ENCODE measurements around the gene STK4. TPM values are rescaled to one million over a fixed set of nuclear protein-coding genes. Genes with fewer than 3 reads are reported as not detected.

The STK4 gene
- total RNA-seq, 1 donor from 2014 or later, result 34.8 TPM

DNA sequence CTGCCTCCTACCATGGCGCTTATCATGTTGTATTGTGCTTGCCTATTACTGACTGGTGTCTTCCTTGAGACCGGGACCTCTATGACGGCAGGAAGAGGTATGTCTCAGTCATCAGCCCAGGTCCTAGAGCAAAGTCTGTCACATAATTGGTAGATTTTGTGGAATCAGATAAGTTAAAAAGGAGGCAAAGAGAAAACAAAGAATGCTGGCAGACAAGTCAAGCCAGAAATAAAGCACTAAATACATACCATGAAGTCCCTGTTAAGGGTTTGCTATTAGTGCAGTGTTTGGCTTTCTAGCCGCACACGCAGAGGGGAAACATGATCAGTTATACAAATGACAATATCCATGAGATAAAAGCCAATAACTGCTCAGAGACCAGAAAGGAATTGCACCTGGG, 12.1 kb upstream of the STK4 start:
- no peak for FAIRE-seq
- no peak for DNase-seq (ENCODE audit: low read depth)
- no peak overlapping the region for H3K4me3 ChIP-seq (ENCODE audit: low read depth, low read length)
- peaks cover 29% of the 10 kb centered on the region for H3K36me3 ChIP-seq (ENCODE audit: control insufficient read depth, insufficient read depth, low read length)
- no peaks in the 10 kb centered on the region for H3K27me3 ChIP-seq (ENCODE audit: control insufficient read depth, insufficient read depth, low read length)
- TF ChIP-seq, protein P1, sequence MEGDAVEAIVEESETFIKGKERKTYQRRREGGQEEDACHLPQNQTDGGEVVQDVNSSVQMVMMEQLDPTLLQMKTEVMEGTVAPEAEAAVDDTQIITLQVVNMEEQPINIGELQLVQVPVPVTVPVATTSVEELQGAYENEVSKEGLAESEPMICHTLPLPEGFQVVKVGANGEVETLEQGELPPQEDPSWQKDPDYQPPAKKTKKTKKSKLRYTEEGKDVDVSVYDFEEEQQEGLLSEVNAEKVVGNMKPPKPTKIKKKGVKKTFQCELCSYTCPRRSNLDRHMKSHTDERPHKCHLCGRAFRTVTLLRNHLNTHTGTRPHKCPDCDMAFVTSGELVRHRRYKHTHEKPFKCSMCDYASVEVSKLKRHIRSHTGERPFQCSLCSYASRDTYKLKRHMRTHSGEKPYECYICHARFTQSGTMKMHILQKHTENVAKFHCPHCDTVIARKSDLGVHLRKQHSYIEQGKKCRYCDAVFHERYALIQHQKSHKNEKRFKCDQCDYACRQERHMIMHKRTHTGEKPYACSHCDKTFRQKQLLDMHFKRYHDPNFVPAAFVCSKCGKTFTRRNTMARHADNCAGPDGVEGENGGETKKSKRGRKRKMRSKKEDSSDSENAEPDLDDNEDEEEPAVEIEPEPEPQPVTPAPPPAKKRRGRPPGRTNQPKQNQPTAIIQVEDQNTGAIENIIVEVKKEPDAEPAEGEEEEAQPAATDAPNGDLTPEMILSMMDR (IDR thresholded peaks at IDR 0.05; ENCODE audit: insufficient read depth, low read length, severe bottlenecking), result no peak

DNA sequence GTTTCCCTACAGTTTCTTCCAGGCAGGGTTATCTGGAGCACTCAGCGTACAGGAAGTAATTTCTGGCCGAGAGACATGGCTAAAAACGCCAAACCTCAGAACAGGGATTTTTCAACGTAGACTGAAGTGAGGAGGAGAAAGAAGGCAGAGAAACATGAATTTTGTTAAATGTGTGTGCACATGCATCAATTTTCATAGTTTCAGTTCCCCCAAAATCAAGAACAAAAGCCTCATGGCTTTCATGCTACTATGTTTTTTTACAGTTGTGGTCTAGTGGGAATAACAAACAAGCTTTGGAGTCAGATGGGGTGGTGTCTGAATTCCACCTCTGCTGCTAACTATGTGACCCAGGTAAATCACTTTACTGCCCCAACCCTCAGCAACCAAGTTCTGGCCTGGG, 11.0 kb upstream of the STK4 start:
- H3K4me3 ChIP-seq (ENCODE audit: low read depth, low read length), result no peak overlapping the region
- no peak for FAIRE-seq
- H3K27me3 ChIP-seq (ENCODE audit: control insufficient read depth, insufficient read depth, low read length), result no peaks in the 10 kb centered on the region
- H3K36me3 ChIP-seq (ENCODE audit: control insufficient read depth, insufficient read depth, low read length), result peaks cover 28% of the 10 kb centered on the region
- TF ChIP-seq, protein P1 (IDR thresholded peaks at IDR 0.05; ENCODE audit: insufficient read depth, low read length, severe bottlenecking), result no peak
- DNase-seq (ENCODE audit: low read depth), result no peak

DNA sequence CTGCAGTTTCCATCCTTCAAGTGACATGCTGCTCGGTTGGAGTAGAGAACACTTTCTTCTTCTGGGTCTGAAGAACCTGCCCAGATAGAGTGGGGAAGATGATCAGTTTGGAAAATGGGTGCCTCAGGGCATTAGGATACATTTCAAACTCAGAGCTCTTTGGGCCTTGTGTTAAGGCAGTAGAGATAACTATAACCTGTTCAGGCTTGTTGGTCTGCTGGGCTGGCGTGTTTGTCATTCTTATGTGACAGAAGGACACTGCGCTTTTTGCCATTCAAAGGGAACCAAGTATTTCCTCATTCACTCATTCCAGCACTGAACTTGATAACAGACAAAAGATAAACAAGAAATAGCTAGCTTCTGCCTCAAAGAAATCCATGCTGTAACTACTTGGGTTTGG, 9.9 kb upstream of the STK4 start:
- TF ChIP-seq, protein P1 (IDR thresholded peaks at IDR 0.05; ENCODE audit: insufficient read depth, low read length, severe bottlenecking), result no peak
- H3K4me3 ChIP-seq (ENCODE audit: low read depth, low read length), result no peak overlapping the region
- H3K27me3 ChIP-seq (ENCODE audit: control insufficient read depth, insufficient read depth, low read length), result no peaks in the 10 kb centered on the region
- FAIRE-seq (no peak), DNase-seq (ENCODE audit: low read depth) (peak; percentile 63)
- peaks cover 23% of the 10 kb centered on the region for H3K36me3 ChIP-seq (ENCODE audit: control insufficient read depth, insufficient read depth, low read length)

DNA sequence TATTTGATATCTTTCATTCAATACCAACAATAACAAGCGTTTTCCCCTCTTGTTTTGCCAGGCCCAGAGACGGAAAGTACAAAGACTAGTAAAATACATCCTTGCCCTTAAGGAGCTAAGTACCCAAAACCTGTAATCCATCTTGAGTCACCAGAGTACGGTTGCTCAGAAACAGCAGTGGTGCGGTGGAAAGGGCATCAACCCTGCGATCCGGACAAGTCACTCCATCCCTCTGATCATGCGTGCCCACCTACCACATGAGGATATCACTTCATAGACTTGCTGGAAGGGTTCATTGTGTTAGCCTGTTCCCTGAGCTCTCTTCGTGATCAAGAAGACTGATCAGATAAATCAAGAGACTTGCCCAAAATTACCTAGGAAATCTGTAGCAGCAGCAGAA, 8.0 kb upstream of the STK4 start:
- no peaks in the 10 kb centered on the region for H3K27me3 ChIP-seq (ENCODE audit: control insufficient read depth, insufficient read depth, low read length)
- FAIRE-seq (no peak), DNase-seq (ENCODE audit: low read depth) (no peak)
- H3K4me3 ChIP-seq (ENCODE audit: low read depth, low read length), result no peak overlapping the region
- peaks cover 16% of the 10 kb centered on the region for H3K36me3 ChIP-seq (ENCODE audit: control insufficient read depth, insufficient read depth, low read length)
- TF ChIP-seq, protein P1 (IDR thresholded peaks at IDR 0.05; ENCODE audit: insufficient read depth, low read length, severe bottlenecking), result no peak

DNA sequence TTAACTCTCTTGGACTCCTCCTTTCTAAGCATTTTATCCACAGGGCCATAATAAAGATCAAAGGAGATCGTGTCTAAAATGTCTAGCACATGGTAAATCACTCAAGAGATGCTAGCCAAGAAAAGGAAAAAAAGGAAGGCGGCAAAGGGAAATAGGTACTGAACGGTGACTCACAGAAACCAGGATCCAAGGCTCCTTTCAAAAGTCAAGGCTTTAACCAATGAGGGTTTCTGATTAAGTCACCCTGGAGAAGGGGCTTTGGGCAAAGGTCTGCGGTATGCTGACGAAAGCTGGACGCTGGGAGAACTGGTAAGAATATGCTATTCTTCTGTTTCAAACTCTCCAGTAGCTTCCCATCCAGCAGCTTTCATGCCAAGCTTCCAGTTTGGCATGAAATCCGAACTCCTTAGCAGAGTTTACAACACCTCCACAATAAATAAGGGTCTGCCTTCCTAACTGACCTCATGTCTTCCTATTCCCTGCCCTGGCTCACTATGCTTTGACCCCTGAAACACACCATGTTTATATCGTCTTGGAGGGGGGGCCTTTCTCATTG, 7.2 kb upstream of the STK4 start:
- DNase-seq (ENCODE audit: low read depth) (peak; percentile 73), FAIRE-seq (no peak)
- Histone ChIP-seq H3K36me3 (ENCODE audit: control insufficient read depth, insufficient read depth, low read length) (peaks cover 12% of the 10 kb centered on the region), H3K4me3 (ENCODE audit: low read depth, low read length) (peak overlapping the region; percentile 81), H3K27me3 (ENCODE audit: control insufficient read depth, insufficient read depth, low read length) (no peaks in the 10 kb centered on the region)
- TF ChIP-seq, protein P1 (IDR thresholded peaks at IDR 0.05; ENCODE audit: insufficient read depth, low read length, severe bottlenecking), result no peak

DNA sequence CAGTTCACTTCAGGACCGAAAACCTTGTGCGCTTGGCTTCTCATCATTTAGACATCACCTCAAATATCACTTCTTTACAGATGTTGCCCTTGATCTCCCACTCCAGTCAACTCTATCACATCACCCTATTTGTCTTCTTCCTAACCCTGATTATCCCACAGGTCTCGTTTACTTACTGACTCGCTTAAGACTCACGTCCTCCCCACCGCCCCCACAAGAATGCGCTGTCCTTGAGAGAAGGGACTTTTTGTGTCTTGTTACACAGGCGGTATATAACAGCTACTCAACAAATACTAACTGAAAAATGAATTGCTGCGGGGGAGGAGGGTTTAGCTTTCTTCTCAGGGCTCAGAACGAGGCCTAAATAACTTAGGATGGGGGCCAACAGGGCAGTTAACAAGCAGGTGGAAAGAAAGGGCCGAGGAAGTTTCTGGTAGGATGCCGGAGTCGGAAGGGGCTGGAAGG, 6.6 kb upstream of the STK4 start:
- DNase-seq (ENCODE audit: low read depth) (peak; percentile 94), FAIRE-seq (no peak)
- Histone ChIP-seq H3K36me3 (ENCODE audit: control insufficient read depth, insufficient read depth, low read length) (peaks cover 9% of the 10 kb centered on the region), H3K27me3 (ENCODE audit: control insufficient read depth, insufficient read depth, low read length) (no peaks in the 10 kb centered on the region), H3K4me3 (ENCODE audit: low read depth, low read length) (peak overlapping the region; percentile 81)
- TF ChIP-seq, protein P1 (IDR thresholded peaks at IDR 0.05; ENCODE audit: insufficient read depth, low read length, severe bottlenecking), result peak; percentile 1

Measured in bronchial epithelial cell (primary cell).